Astrocyte (in vitro differentiated cells and primary cell): ENCODE results near the gene PPFIBP1.

Experiments used
- EZH2 ChIP-seq: IDR thresholded peaks from 2 replicates; pipeline ENCODE4 v1.6.1; 2012; ENCODE audit warnings: mild to moderate bottlenecking, low read length, inconsistent platforms; ENCODE audit not compliant: insufficient read depth
- TF ChIP-seq, protein P1 (sequence below): IDR thresholded peaks from 2 replicates; pipeline ENCODE4 v1.5.1; 2011; ENCODE audit warnings: low read depth, mild to moderate bottlenecking, inconsistent platforms, low read length, moderate library complexity; ENCODE audit not compliant: insufficient read depth

DNA sequence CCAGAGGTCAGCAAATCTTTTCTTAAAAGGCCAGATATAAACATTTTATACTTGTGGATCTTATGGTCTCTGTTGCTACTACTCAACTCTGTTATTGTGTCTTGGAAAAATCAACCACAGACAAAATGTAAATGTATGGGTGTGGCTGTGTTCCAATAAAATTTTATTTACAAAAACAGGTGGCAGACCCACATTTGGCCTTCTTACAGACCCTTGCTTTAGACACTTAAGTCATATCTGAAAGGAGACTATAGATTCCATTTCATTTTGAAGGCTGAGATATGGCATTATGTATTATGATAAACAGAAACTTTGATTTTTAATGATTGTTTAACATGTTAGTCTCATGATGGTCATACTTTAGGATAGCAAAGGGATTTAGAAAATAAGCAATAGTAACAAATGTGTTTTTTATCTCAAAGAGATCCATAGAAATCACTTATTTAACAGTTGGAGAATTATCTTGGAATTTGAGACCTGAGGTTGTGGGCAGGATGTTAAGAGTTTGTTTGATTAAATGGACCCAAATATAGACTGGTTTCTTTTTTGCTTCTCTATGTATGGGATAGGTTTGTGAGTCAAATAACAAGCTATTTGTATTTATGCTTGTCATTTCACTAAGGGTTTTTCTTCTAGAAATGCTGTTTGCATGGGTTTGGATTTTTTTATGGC lies 51.2 kb downstream of the PPFIBP1 start:
- TF ChIP-seq, protein P1, sequence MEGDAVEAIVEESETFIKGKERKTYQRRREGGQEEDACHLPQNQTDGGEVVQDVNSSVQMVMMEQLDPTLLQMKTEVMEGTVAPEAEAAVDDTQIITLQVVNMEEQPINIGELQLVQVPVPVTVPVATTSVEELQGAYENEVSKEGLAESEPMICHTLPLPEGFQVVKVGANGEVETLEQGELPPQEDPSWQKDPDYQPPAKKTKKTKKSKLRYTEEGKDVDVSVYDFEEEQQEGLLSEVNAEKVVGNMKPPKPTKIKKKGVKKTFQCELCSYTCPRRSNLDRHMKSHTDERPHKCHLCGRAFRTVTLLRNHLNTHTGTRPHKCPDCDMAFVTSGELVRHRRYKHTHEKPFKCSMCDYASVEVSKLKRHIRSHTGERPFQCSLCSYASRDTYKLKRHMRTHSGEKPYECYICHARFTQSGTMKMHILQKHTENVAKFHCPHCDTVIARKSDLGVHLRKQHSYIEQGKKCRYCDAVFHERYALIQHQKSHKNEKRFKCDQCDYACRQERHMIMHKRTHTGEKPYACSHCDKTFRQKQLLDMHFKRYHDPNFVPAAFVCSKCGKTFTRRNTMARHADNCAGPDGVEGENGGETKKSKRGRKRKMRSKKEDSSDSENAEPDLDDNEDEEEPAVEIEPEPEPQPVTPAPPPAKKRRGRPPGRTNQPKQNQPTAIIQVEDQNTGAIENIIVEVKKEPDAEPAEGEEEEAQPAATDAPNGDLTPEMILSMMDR = no peak
- no peak for TF ChIP-seq EZH2
